NCI-H1930 (cell line): ENCODE measurements around the gene PRKCD.
"Not testable (repeated sequence)": the region's sequence is repeated elsewhere in the genome, so short reads cannot be mapped to it uniquely, and the experiment has no call there.

Experiments used
- DNase-seq, 2 experiments: peaks; one replicate each; lab custom pipeline; 2025; lab: John Stamatoyannopoulos, UW

The PRKCD gene

GRCh38 chr3:53139906-53140846 lies 20.8 kb upstream of the PRKCD start:
- DNase-seq = no peak

- DNase-seq = no peak
Observed at GRCh38 chr3:53140847-53141845, 19.9 kb upstream of the PRKCD start.

GRCh38 chr3:53142986-53143385 lies 18.0 kb upstream of the PRKCD start:
- no peak for DNase-seq

DNA sequence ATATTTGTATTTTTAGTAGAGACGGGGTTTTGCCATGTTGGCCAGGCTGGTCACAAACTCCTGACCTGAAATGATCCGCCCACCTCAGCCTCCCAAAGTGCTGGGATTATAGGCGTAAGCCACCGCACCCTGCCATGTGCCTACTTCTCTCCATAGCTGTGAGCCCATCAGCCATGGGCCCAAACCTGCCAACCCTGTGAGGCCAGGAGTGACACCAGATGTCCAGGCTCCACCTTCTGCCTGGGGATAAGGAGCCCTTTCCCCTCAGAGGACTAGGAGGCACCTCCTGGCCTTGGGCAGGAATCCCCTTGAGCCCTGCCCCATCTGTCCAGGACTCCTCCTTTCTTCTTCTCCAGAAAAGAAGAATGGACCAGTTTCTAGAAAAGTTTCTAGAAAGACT lies 16.6 kb upstream of the PRKCD start:
- no peak for DNase-seq

GRCh38 chr3:53144862-53145712 lies 15.9 kb upstream of the PRKCD start:
- DNase-seq = no peak

GRCh38 chr3:53145713-53146080 lies 15.3 kb upstream of the PRKCD start:
- no peak for DNase-seq

GRCh38 chr3:53146319-53146891 lies 14.6 kb upstream of the PRKCD start:
- DNase-seq = no peak

GRCh38 chr3:53147151-53147902 lies 13.7 kb upstream of the PRKCD start:
- DNase-seq = no peak

- no peak for DNase-seq
Observed at GRCh38 chr3:53147903-53148400, 13.1 kb upstream of the PRKCD start.

GRCh38 chr3:53149006-53149690 lies 11.9 kb upstream of the PRKCD start:
- DNase-seq = no peak

DNA sequence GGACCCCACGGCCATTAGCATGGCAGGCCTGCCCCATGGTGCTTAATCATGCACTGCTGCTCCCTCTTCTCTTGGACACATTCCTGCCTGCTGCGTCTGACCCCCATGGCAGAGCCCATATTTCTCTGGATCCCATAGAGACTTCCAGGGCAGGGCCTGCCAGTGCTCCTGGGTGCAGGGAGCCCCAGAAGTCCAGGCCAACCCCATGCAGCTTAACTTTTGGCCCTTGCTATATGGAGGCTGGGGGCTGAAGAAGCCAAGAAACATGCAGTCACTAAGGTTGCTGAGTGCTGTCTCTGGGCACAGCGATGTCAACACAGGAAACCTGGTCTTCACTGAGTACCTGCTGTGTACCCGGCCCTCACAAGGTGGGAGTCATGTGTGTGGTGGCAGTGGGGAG lies 11.3 kb upstream of the PRKCD start:
- no peak for DNase-seq

DNA sequence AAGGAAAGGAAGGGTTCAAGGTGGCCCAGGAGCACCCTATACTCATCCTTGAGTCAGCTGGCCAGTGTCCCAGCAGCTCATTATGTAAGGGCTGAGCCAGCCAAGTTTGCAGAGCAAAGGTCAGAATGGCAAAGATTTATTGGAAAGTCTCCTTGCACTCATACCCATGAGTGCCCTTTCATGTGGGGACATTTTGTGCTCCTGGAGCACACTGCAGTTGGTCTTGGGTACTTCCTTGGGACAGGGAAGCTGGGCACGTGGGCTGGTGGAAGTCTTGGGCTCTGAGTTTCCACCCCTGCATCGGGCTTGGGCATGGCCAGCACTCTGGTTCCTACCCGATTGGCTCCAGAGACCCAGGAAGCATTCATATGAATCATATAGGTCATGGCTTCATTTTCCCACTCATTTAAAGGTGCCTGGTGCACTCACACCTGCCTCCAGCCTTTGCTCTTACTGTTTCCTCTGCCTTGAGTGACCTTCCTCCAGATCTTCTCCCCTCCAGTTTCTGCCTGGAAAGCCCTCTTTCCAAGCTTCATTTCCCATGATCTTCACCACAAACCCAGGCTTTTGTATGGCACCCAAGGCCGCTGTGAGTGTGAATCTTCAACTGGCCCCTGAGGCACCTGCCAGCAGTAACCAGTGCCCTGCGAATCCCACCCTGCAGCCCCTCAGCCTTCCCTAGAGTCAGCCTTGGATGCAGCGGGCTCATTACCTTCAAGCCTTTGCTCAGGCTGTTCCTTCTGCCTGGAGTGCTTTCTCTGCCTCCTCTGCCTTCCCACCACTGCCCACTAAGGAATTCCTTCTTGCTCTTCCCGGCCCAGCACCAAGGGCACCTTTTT lies 10.5 kb upstream of the PRKCD start:
- DNase-seq = no peak

GRCh38 chr3:53151086-53151438 lies 9.9 kb upstream of the PRKCD start:
- not testable (repeated sequence) for DNase-seq

- no peak for DNase-seq
Observed at GRCh38 chr3:53151465-53151864, 9.5 kb upstream of the PRKCD start.

DNA sequence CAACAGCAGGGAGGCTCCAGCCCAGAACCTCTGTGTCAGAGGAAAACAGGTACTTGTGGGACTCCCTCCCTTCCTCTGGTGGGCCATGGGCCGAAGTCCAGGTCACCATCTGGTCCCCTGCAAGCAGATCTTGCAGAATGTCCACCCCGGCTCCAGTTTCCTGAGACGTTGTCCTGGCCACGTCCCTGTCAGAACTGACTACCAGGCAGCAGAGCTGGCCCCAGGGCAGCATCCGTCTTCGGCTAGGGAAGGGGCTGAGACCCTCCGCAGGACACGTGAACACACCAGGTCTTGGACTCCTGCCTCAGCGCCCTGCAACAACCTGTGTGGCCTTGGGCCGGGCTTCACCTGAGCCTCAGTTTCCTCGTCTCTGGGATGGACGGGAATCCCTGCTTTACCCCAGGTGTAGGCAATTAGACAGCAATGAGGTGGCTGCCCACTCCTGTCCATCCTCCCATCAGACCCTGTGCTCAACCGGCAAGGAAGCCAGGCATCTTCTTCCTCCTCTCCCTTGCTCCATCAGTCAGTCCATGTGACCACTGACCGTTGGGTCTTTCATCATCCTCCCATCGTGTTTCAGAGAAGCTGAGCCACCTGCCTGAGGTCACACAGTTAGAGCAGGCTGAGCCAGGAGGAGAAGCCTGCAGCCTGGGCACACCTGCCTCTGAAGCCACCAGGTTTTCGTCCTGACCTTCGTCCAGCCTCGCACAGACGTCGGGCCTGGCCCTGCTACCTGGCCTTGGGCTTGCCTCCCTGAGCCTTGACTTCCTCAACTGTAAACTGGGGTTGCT lies 8.9 kb upstream of the PRKCD start:
- no peak for DNase-seq

- DNase-seq = no peak
Observed at GRCh38 chr3:53153264-53153823, 7.7 kb upstream of the PRKCD start.

- DNase-seq = no peak
Observed at GRCh38 chr3:53153980-53154379, 7.0 kb upstream of the PRKCD start.

GRCh38 chr3:53154881-53155285 lies 6.1 kb upstream of the PRKCD start:
- no peak for DNase-seq
